ENCODE results near the gene MAGI2. TPM values are rescaled to one million over a fixed set of nuclear protein-coding genes. Genes with fewer than 3 reads are reported as not detected.

The MAGI2 gene
- total RNA-seq, 1 donor from 2014 or later = 0.38 TPM

DNA sequence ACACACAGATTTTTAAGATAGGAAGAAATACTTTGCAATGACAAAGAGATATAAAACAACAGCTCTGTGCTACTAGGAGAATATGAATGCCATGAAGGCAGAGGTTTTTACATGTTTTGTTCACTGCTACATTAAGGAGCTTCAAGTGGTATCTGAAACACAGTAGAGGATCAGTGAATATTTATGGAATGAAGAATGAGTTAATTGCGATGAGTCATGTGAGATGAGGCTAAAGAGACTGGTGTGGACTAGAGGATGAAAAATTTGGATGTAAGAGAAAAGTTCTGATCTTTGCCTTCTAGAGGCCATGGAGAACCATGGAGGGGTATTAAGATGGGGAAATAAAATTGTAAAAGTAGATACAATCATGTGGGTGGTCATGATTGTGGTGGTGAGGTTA, 1220.7 kb downstream of the MAGI2 start:
- DNase-seq (no peak), ATAC-seq (ENCODE audit: low read depth) (no peak)
- CTCF ChIA-PET = no interaction called here
- Mint-ChIP-seq H3K36me3 (ENCODE audit: low read depth) (no peaks in the 10 kb centered on the region), H3K27ac (no peak overlapping the region), H3K4me1 (no peaks in the 10 kb centered on the region), H3K4me3 (no peak overlapping the region), H3K27me3 (no peaks in the 10 kb centered on the region), H3K9me3 (peaks cover 7% of the 10 kb centered on the region)
- TF ChIP-seq, protein P1, sequence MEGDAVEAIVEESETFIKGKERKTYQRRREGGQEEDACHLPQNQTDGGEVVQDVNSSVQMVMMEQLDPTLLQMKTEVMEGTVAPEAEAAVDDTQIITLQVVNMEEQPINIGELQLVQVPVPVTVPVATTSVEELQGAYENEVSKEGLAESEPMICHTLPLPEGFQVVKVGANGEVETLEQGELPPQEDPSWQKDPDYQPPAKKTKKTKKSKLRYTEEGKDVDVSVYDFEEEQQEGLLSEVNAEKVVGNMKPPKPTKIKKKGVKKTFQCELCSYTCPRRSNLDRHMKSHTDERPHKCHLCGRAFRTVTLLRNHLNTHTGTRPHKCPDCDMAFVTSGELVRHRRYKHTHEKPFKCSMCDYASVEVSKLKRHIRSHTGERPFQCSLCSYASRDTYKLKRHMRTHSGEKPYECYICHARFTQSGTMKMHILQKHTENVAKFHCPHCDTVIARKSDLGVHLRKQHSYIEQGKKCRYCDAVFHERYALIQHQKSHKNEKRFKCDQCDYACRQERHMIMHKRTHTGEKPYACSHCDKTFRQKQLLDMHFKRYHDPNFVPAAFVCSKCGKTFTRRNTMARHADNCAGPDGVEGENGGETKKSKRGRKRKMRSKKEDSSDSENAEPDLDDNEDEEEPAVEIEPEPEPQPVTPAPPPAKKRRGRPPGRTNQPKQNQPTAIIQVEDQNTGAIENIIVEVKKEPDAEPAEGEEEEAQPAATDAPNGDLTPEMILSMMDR (IDR thresholded peaks at IDR 0.05) = no peak
- POLR2A ChIA-PET = no interaction called here
- intact Hi-C loops (cut with micrococcal nuclease) = no loop called here

DNA sequence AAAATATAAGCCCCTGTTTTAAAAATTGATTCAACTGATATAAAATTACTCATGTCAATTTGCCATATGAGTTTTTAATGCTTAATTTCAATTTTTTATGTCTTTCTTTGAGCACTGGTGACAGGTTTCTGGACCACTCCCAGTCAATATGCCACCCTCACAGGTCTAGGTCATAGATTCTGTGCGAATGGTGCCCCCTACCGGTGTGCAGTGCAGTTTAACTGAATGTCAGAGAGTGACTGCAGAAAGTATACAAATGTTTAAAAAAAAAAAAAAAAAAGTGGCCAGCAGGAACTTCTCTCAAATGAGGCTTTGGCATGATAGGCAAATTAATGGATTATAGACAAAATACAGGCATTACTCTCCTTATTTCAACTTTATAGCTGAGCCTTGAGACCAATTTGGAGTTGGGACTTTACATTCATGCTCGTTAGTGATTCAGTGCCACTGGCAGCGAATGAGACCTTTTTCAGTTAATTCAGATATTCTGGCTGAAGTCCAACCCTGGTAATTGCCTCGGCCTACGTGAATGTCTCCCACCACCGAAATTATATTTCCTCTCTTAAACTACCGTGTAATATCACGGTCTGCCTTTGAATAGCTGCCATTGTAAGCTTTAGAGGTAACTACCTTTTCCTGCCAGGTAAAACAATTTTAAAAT, 1227.3 kb downstream of the MAGI2 start:
- H3K9me3 Mint-ChIP-seq = no peaks in the 10 kb centered on the region
- ATAC-seq (ENCODE audit: low read depth) (no peak), DNase-seq (no peak)
- H3K4me1 Mint-ChIP-seq = no peaks in the 10 kb centered on the region
- H3K27ac Mint-ChIP-seq = no peak overlapping the region
- intact Hi-C loops (cut with micrococcal nuclease) = no loop called here
- peaks cover 3% of the 10 kb centered on the region for H3K27me3 Mint-ChIP-seq
- TF ChIP-seq, protein P1 (IDR thresholded peaks at IDR 0.05) = no peak
- no peak overlapping the region for H3K4me3 Mint-ChIP-seq
- ChIA-PET POLR2A (no interaction called here), CTCF (interaction anchor here (0.7 kb wide), 1 partner anchor 59 kb away, joined by 3 read pairs; no protein-coding TSS in a partner anchor)
- no peaks in the 10 kb centered on the region for H3K36me3 Mint-ChIP-seq (ENCODE audit: low read depth)

DNA sequence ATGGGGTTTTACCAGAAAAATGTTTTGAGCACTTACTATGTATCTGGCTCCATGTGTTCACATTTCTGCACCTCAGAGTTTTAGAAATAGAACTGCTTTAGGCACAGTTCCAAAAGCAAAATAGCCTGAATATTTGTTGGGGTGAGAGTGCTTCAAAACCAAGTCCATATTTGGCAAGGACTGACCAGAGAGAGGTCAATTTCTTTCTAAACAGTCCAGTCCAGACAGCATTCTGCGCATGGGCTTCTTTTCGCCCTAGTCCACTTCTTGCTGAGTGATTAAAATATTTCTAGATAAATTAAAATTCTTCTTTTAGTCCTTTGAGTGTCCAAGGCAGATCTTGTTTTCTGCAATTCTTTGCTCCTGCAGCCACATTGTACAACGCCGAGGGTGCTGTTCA, 1227.9 kb downstream of the MAGI2 start:
- no peaks in the 10 kb centered on the region for H3K9me3 Mint-ChIP-seq
- CTCF ChIA-PET = no interaction called here
- no peaks in the 10 kb centered on the region for H3K36me3 Mint-ChIP-seq (ENCODE audit: low read depth)
- intact Hi-C loops (cut with micrococcal nuclease) = no loop called here
- peaks cover 3% of the 10 kb centered on the region for H3K27me3 Mint-ChIP-seq
- ATAC-seq (ENCODE audit: low read depth) (no peak), DNase-seq (no peak)
- TF ChIP-seq, protein P1 (IDR thresholded peaks at IDR 0.05) = no peak
- POLR2A ChIA-PET = no interaction called here
- no peak overlapping the region for H3K4me3 Mint-ChIP-seq
- no peak overlapping the region for H3K27ac Mint-ChIP-seq
- H3K4me1 Mint-ChIP-seq = no peaks in the 10 kb centered on the region

DNA sequence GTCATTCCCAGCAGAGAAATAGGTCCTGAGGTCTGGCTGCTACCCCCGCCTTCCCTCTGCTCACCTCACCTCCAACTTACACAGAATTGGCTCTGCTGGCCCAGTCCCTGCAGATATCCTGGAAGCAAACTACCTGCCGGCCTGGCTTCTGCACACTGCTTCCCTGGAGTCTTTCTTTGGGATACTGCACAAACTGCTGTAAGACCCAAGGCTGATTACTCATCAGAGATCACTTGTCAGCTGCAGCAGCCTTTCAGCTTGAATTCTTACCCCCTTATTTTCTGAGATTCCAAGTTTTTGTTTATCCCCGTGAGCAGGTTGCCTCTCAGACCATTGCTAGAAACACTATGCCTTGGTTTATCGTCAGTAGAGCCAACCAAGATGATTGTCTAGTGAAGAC, 1228.5 kb downstream of the MAGI2 start:
- intact Hi-C loops (cut with micrococcal nuclease) = no loop called here
- Mint-ChIP-seq H3K36me3 (ENCODE audit: low read depth) (no peaks in the 10 kb centered on the region), H3K27me3 (peaks cover 6% of the 10 kb centered on the region), H3K4me1 (no peaks in the 10 kb centered on the region), H3K27ac (no peak overlapping the region), H3K9me3 (no peaks in the 10 kb centered on the region), H3K4me3 (no peak overlapping the region)
- POLR2A ChIA-PET = no interaction called here
- TF ChIP-seq, protein P1 (IDR thresholded peaks at IDR 0.05) = no peak
- no peak for DNase-seq
- no peak for ATAC-seq (ENCODE audit: low read depth)
- CTCF ChIA-PET = no interaction called here

DNA sequence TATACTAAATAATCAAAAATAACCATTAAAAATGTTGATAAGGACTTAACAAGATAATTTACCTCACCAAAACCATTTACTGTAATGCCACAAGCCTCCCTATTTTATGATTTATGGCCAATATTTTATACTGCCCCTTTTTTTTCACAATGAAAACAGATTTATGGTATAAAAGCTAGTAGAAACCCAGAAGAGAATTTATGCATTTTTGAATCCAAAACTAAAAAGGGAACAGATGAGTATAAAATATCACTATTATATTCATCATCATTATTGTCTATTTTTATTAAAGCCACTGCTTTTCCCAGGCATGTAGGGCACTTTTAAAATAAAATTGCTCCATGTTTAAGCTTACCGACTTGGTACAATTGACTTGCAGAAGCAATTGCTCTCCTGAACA, 1229.9 kb downstream of the MAGI2 start:
- POLR2A ChIA-PET = no interaction called here
- no peak for DNase-seq
- intact Hi-C loops (cut with micrococcal nuclease) = no loop called here
- H3K36me3 Mint-ChIP-seq (ENCODE audit: low read depth) = no peaks in the 10 kb centered on the region
- TF ChIP-seq, protein P1 (IDR thresholded peaks at IDR 0.05) = no peak
- peaks cover 7% of the 10 kb centered on the region for H3K27me3 Mint-ChIP-seq
- no peaks in the 10 kb centered on the region for H3K9me3 Mint-ChIP-seq
- no peak overlapping the region for H3K4me3 Mint-ChIP-seq
- CTCF ChIA-PET = no interaction called here
- H3K4me1 Mint-ChIP-seq = no peaks in the 10 kb centered on the region
- no peak for ATAC-seq (ENCODE audit: low read depth)
- no peak overlapping the region for H3K27ac Mint-ChIP-seq

Data from activated B cell treated with CpG ODN at 0.5 μM for 24 hours (primary cell).